OCI-LY7 (cell line): Measurements from ENCODE around the gene FCHSD2.

Experiments
- EZH2phosphoT487 ChIP-seq: fragments of 200-600 bp; sonication (generic); IDR thresholded peaks from 2 replicates; pipeline ENCODE4 v1.6.1; 2018; ENCODE audit warnings: low read depth, borderline replicate concordance, mild to moderate bottlenecking, mixed run types, antibody characterized with exemption, low read length, moderate library complexity, mixed read lengths
- TF ChIP-seq, protein P1 (sequence below): fragments of 200-600 bp; sonication (generic); conservative IDR thresholded peaks from 2 replicates; pipeline ENCODE4 v1.5.1; 2014; ENCODE audit warnings: mild to moderate bottlenecking, antibody characterized with exemption, low read length, moderate library complexity, mixed read lengths

GRCh38 chr11:72930008-72930407 lies 212.1 kb downstream of the FCHSD2 start:
- TF ChIP-seq, protein P1, sequence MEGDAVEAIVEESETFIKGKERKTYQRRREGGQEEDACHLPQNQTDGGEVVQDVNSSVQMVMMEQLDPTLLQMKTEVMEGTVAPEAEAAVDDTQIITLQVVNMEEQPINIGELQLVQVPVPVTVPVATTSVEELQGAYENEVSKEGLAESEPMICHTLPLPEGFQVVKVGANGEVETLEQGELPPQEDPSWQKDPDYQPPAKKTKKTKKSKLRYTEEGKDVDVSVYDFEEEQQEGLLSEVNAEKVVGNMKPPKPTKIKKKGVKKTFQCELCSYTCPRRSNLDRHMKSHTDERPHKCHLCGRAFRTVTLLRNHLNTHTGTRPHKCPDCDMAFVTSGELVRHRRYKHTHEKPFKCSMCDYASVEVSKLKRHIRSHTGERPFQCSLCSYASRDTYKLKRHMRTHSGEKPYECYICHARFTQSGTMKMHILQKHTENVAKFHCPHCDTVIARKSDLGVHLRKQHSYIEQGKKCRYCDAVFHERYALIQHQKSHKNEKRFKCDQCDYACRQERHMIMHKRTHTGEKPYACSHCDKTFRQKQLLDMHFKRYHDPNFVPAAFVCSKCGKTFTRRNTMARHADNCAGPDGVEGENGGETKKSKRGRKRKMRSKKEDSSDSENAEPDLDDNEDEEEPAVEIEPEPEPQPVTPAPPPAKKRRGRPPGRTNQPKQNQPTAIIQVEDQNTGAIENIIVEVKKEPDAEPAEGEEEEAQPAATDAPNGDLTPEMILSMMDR = no peak
- no peak for TF ChIP-seq EZH2phosphoT487
